B cell (primary cell): ENCODE measurements around the gene HIRA. TPM values are rescaled to one million over a fixed set of nuclear protein-coding genes. Genes with fewer than 3 reads are reported as not detected.

ENCODE experiments used
- ATAC-seq: fragments of 200-7000 bp; cut with Tn5 transposase; one replicate; pipeline ENCODE4 v1.10.0; 2021; ENCODE audit warnings: low read depth, mild to moderate bottlenecking, moderate number of reproducible peaks, moderate library complexity
- CTCF ChIA-PET: fragments of 350-600 bp; sonication (Branson Sonifier 250); formaldehyde crosslinking; loops from one replicate; lab custom pipeline; 2021; ENCODE audit warnings: antibody characterized with exemption, inconsistent platforms; lab: Charles Lee
- POLR2A ChIA-PET: fragments of 350-600 bp; sonication (Branson Sonifier 250); formaldehyde crosslinking; loops from one replicate; lab custom pipeline; 2021; ENCODE audit warnings: antibody characterized with exemption; lab: Charles Lee
- DNase-seq: peaks from one replicate; pipeline ENCODE4 v3.0.0; 2013
- H2AFZ ChIP-seq: 2 replicates; pipeline ENCODE4 v1.6.1; 2012; ENCODE audit warnings: mild to moderate bottlenecking, low read depth, low read length; ENCODE audit not compliant: insufficient read depth, poor library complexity, severe bottlenecking
- H3K27ac ChIP-seq, 2 donors: 1 replicate in 1 of 2; 2 replicates in 1 of 2; pipeline ENCODE4 v1.5.1; 2012 to 2013; ENCODE audit warnings: low read length in 2 of 2, mild to moderate bottlenecking in 2 of 2, moderate library complexity in 1 of 2
- H3K27me3 ChIP-seq, 4 experiments: fragments of 200-600 bp in 1 of 4; sonication (generic) in 1 of 4; replicated peaks in 1 of 4; 1 replicate in 2 of 4; 2 replicates in 2 of 4; pipeline versions ENCODE4 v1.6.1 to v1.7.0; 2013 to 2016; ENCODE audit warnings: low read length in 3 of 4, mild to moderate bottlenecking in 2 of 4, mixed read lengths in 1 of 4, moderate library complexity in 1 of 4; ENCODE audit not compliant: insufficient read depth in 4 of 4, control insufficient read depth in 3 of 4; ENCODE audit errors: control extremely low read depth in 1 of 4
- H3K36me3 ChIP-seq, 2 experiments: replicated peaks in 1 of 2; 1 replicate in 1 of 2; 2 replicates in 1 of 2; pipeline versions ENCODE4 v1.6.1 to v1.7.1; 2013; ENCODE audit warnings: low read length in 1 of 2; ENCODE audit not compliant: insufficient read depth in 2 of 2, control insufficient read depth in 1 of 2; ENCODE audit errors: control extremely low read depth in 1 of 2, extremely low read depth in 1 of 2
- H3K4me1 ChIP-seq, 2 donors: fragments of 200-600 bp in 1 of 2; sonication (generic) in 1 of 2; 1 replicate in 1 of 2; 2 replicates in 1 of 2; pipeline versions ENCODE4 v1.5.1 to v1.6.1; 2013 to 2017; ENCODE audit warnings: low read length in 2 of 2; ENCODE audit not compliant: control insufficient read depth in 2 of 2, insufficient read depth in 2 of 2
- H3K4me2 ChIP-seq: replicated peaks from 2 replicates; pipeline ENCODE3; 2012; ENCODE audit warnings: mild to moderate bottlenecking, low read depth, low read length; ENCODE audit not compliant: poor library complexity, severe bottlenecking
- H3K4me3 ChIP-seq, 5 experiments: fragments of 200-600 bp in 1 of 5; sonication (generic) in 1 of 5; 1 replicate in 3 of 5; 2 replicates in 2 of 5; pipeline versions ENCODE4 v1.5.1 to v1.7.0; 2011 to 2016; ENCODE audit warnings: low read length in 4 of 5, mild to moderate bottlenecking in 4 of 5, low read depth in 2 of 5, control low read depth in 1 of 5, moderate library complexity in 1 of 5; ENCODE audit not compliant: insufficient read depth in 1 of 5; ENCODE audit errors: control extremely low read depth in 1 of 5, extremely low read depth in 1 of 5
- H3K79me2 ChIP-seq: fragments of 200-600 bp; sonication (generic); one replicate; pipeline ENCODE4 v1.6.0; 2016; ENCODE audit warnings: low read length; ENCODE audit not compliant: control insufficient read depth, insufficient read depth
- H3K9ac ChIP-seq: fragments of 200-600 bp; sonication (generic); 2 replicates; pipeline ENCODE4 v1.6.1; 2017; ENCODE audit warnings: mild to moderate bottlenecking, low read length, moderate library complexity
- H3K9me3 ChIP-seq, 3 donors: one replicate each; pipeline versions ENCODE4 v1.6.1 to v1.7.1; 2013; ENCODE audit warnings: low read length in 2 of 3; ENCODE audit not compliant: control insufficient read depth in 2 of 3, insufficient read depth in 1 of 3; ENCODE audit errors: control extremely low read depth in 1 of 3
- H4K20me1 ChIP-seq: 2 replicates; pipeline ENCODE4 v1.6.0; 2012; ENCODE audit warnings: mild to moderate bottlenecking, low read length; ENCODE audit not compliant: insufficient read depth, control insufficient read depth, poor library complexity, severe bottlenecking
- H3K27ac Mint-ChIP-seq: one replicate; pipeline ENCODE4 v1.8.0; 2021; ENCODE audit warnings: mixed read lengths
- H3K27me3 Mint-ChIP-seq: one replicate; pipeline ENCODE4 v1.8.0; 2021; ENCODE audit warnings: mixed read lengths
- H3K4me1 Mint-ChIP-seq: one replicate; pipeline ENCODE4 v1.8.0; 2021; ENCODE audit warnings: mixed read lengths
- H3K4me3 Mint-ChIP-seq: one replicate; pipeline ENCODE4 v1.8.0; 2021; ENCODE audit warnings: mixed read lengths
- H3K9me3 Mint-ChIP-seq: one replicate; pipeline ENCODE4 v1.8.0; 2022; ENCODE audit warnings: mixed read lengths; ENCODE audit not compliant: insufficient read depth
- CTCF ChIP-seq: fragments of 200-600 bp; IDR thresholded peaks from one replicate; pipeline ENCODE4 v1.8.0; 2022; ENCODE audit warnings: antibody characterized with exemption, mild to moderate bottlenecking
- EZH2 ChIP-seq: IDR thresholded peaks from 2 replicates; pipeline ENCODE4 v1.6.1; 2012; ENCODE audit warnings: borderline replicate concordance, low read depth, mild to moderate bottlenecking, moderate library complexity, low read length; ENCODE audit not compliant: insufficient read depth, poor library complexity, severe bottlenecking
- WGBS: methylation state at CpG from one replicate; pipeline ENCODE4 v1.1.5; 2013; ENCODE audit warnings: missing lambda C conversion rate; ENCODE audit not compliant: insufficient coverage; 5-methylcytosine and 5-hydroxymethylcytosine counted together
- intact Hi-C: fragments of 100-400 bp; cut with micrococcal nuclease; formaldehyde crosslinking; loops from one replicate; pipeline ENCODE4 v1.10.0; 2022
- polyA plus RNA-seq: library from polyadenylated mRNA; depleted of rRNA; stranded (reverse); fragments of >200 nt; gene quantifications from 2 replicates; pipeline ENCODE4 v1.2.3, GENCODE V29; 2012
- total RNA-seq, 2 donors: library from RNA; stranded (reverse); fragments of 120-200 nt in 1 of 2; gene quantifications; 1 replicate in 1 of 2; 2 replicates in 1 of 2; pipeline versions ENCODE4 v1.2.3 to v1.2.4, GENCODE V29; 2013 to 2022

The HIRA gene
- total and polyA plus RNA-seq, 2 donors (not counting 1 experiment from before 2014, with no cell fraction given), result 28.3 to 34.5 TPM

DNA sequence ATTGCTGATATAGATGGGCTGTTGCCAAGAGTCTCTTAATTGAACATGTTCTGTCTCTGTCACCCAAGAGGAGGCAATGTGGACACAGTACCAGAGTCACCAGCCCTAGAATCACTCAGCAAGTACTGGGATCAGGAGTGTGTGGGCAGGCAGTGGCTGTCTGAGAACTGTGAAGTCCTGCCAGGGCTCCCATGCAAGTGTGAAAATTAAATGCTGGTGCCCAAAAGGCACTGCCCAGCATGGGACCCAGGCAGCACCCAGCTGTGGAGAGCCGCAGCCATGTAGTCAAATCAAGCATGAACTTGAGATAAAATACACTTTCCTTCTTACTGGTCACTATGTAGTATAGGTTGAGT is 19.9 kb downstream of the HIRA start:
- no peak overlapping the region for H3K27ac ChIP-seq
- peaks cover 41% of the 10 kb centered on the region for H4K20me1 ChIP-seq
- TF ChIP-seq CTCF (no peak), EZH2 (no peak)
- H3K27me3 ChIP-seq, result no peaks in the 10 kb centered on the region
- no peaks in the 10 kb centered on the region for H3K4me1 ChIP-seq
- H3K9ac ChIP-seq, result no peak overlapping the region
- DNase-seq (no peak), ATAC-seq (no peak)
- no peak overlapping the region for H3K4me3 ChIP-seq
- CTCF ChIA-PET, result no interaction called here
- H3K4me3 Mint-ChIP-seq, result no peak overlapping the region
- no peak overlapping the region for H3K4me2 ChIP-seq
- no peak overlapping the region for H3K27ac Mint-ChIP-seq
- peaks cover 51% of the 10 kb centered on the region for H3K79me2 ChIP-seq
- no peaks in the 10 kb centered on the region for H3K9me3 Mint-ChIP-seq
- H3K27me3 Mint-ChIP-seq, result no peaks in the 10 kb centered on the region
- H2AFZ ChIP-seq, result no peak overlapping the region
- H3K9me3 ChIP-seq, result no peaks in the 10 kb centered on the region
- peaks cover 21% of the 10 kb centered on the region for H3K4me1 Mint-ChIP-seq
- no CpG with 5 or more reads among the region's 1 CpG for WGBS
- peaks cover 0 to 40% of the 10 kb centered on the region in 2 experiments for H3K36me3 ChIP-seq
- POLR2A ChIA-PET, result no interaction called here
- intact Hi-C loops, result no loop called here

GRCh38 chr22:19410941-19411689 is 20.4 kb downstream of the HIRA start:
- no peaks in the 10 kb centered on the region for H3K4me1 ChIP-seq
- intact Hi-C loops, result no loop called here
- peaks cover 0 to 43% of the 10 kb centered on the region in 2 experiments for H3K36me3 ChIP-seq
- Mint-ChIP-seq H3K27me3 (no peaks in the 10 kb centered on the region), H3K9me3 (no peaks in the 10 kb centered on the region), H3K27ac (no peak overlapping the region), H3K4me3 (no peak overlapping the region), H3K4me1 (peaks cover 21% of the 10 kb centered on the region)
- no peaks in the 10 kb centered on the region for H3K27me3 ChIP-seq
- 94% methylated on average over 5 of the region's 6 CpGs for WGBS
- POLR2A ChIA-PET, result no interaction called here
- H2AFZ ChIP-seq, result no peak overlapping the region
- DNase-seq, result no peak
- ATAC-seq, result no peak
- H4K20me1 ChIP-seq, result peaks cover 41% of the 10 kb centered on the region
- H3K4me2 ChIP-seq, result no peak overlapping the region
- no peaks in the 10 kb centered on the region for H3K9me3 ChIP-seq
- H3K27ac ChIP-seq, result no peak overlapping the region
- H3K79me2 ChIP-seq, result peaks cover 46% of the 10 kb centered on the region
- H3K4me3 ChIP-seq, result no peak overlapping the region
- H3K9ac ChIP-seq, result no peak overlapping the region
- CTCF ChIA-PET, result interaction anchor here (0.6 kb wide), 1 partner anchor 135 kb away, joined by 3 read pairs; no protein-coding TSS in a partner anchor
- TF ChIP-seq EZH2, result no peak
- no peak for TF ChIP-seq CTCF
